Neural progenitor cell (in vitro differentiated cells): ENCODE measurements around the gene GREM1.

Experiments used
- CTCF ChIP-seq: fragments of 200-600 bp; sonication (generic); IDR thresholded peaks from 2 replicates; pipeline ENCODE4 v1.5.1; 2017; ENCODE audit warnings: antibody characterized with exemption, mild to moderate bottlenecking
- EZH2 ChIP-seq: fragments of 200-600 bp; sonication (generic); IDR thresholded peaks from 2 replicates; pipeline ENCODE4 v1.6.1; 2017; ENCODE audit warnings: antibody characterized with exemption, mild to moderate bottlenecking, moderate library complexity

- TF ChIP-seq CTCF (no peak), EZH2 (no peak)
Measured at GRCh38 chr15:32733281-32733680, 15.5 kb downstream of the GREM1 start.
